PC-3 (cell line): ENCODE measurements around the gene GRIK1. TPM values are rescaled to one million over a fixed set of nuclear protein-coding genes. Genes with fewer than 3 reads are reported as not detected.

Source experiments
- ATAC-seq: fragments of 200-7000 bp; cut with Tn5 transposase; 2 replicates; pipeline ENCODE4 v1.9.1; 2020; ENCODE audit warnings: mild to moderate bottlenecking, moderate library complexity
- BruUV-seq: library from RNA; stranded (reverse); fragments of 400-500 nt; replicated peaks from 2 replicates; lab custom pipeline; 2021; lab: Mats Ljungman, UMichigan
- CTCF ChIA-PET: fragments of 300-600 bp; sonication (Branson Sonifier 250); formaldehyde crosslinking; loops from one replicate; lab custom pipeline; 2022; ENCODE audit warnings: antibody characterized with exemption; lab: Charles Lee
- POLR2A ChIA-PET: fragments of 300-600 bp; sonication (Branson Sonifier 250); formaldehyde crosslinking; loops from one replicate; lab custom pipeline; 2022; ENCODE audit warnings: antibody characterized with exemption; ENCODE audit not compliant: unreplicated experiment; lab: Charles Lee
- DNase-seq: peaks from one replicate; pipeline ENCODE4 v3.0.0-alpha.2; 2015
- H2AFZ ChIP-seq: fragments of 300-600 bp; sonication (generic); 2 replicates; pipeline ENCODE4 v1.6.0; 2016; ENCODE audit warnings: antibody characterized with exemption, low read length
- H3F3A ChIP-seq: fragments of 300-600 bp; sonication (generic); one replicate; pipeline ENCODE4 v1.6.0; 2017; ENCODE audit warnings: antibody characterized with exemption, low read length, control low read depth, mild to moderate bottlenecking; ENCODE audit not compliant: unreplicated experiment
- H3K27ac ChIP-seq: fragments of 300-600 bp; sonication (generic); 2 replicates; pipeline ENCODE4 v1.5.1; 2016; ENCODE audit warnings: mild to moderate bottlenecking, low read length
- H3K27me3 ChIP-seq: fragments of 300-600 bp; sonication (generic); 2 replicates; pipeline ENCODE4 v1.6.1; 2016; ENCODE audit warnings: low read length, mixed read lengths
- H3K36me3 ChIP-seq: fragments of 300-600 bp; sonication (generic); 2 replicates; pipeline ENCODE4 v1.6.1; 2016; ENCODE audit warnings: low read depth, mixed run types, low read length, mixed read lengths
- H3K4me1 ChIP-seq: fragments of 300-600 bp; sonication (generic); 2 replicates; pipeline ENCODE4 v1.5.1; 2016; ENCODE audit warnings: low read length; ENCODE audit not compliant: insufficient read depth
- H3K4me2 ChIP-seq: fragments of 300-600 bp; sonication (generic); 2 replicates; pipeline ENCODE4 v1.6.0; 2016; ENCODE audit warnings: low read length
- H3K4me3 ChIP-seq: fragments of 300-600 bp; sonication (generic); 2 replicates; pipeline ENCODE4 v1.5.1; 2016; ENCODE audit warnings: mild to moderate bottlenecking, low read length, mixed read lengths
- H3K79me2 ChIP-seq: fragments of 300-600 bp; sonication (generic); 2 replicates; pipeline ENCODE4 v1.6.1; 2017; ENCODE audit warnings: low read length, mixed read lengths
- H3K9ac ChIP-seq: fragments of 300-600 bp; sonication (generic); 2 replicates; pipeline ENCODE4 v1.6.0; 2016; ENCODE audit warnings: mild to moderate bottlenecking, low read length
- H3K9me2 ChIP-seq: fragments of 300-600 bp; sonication (generic); replicated peaks from 2 replicates; pipeline ENCODE4 v1.6.1; 2016; ENCODE audit warnings: mixed run types, low read length, mixed read lengths
- H3K9me3 ChIP-seq: fragments of 300-600 bp; sonication (generic); 2 replicates; pipeline ENCODE4 v1.6.1; 2016; ENCODE audit warnings: low read length, mixed read lengths
- H4K20me1 ChIP-seq: fragments of 300-600 bp; sonication (generic); 2 replicates; pipeline ENCODE4 v1.6.1; 2016; ENCODE audit warnings: low read length, mixed read lengths
- CTCF ChIP-seq: fragments of 300-600 bp; sonication (generic); conservative IDR thresholded peaks from 2 replicates; pipeline ENCODE4 v1.5.1; 2017; ENCODE audit warnings: antibody characterized with exemption, low read depth, mild to moderate bottlenecking, low read length
- EZH2 ChIP-seq: fragments of 300-600 bp; sonication (generic); IDR thresholded peaks from one replicate; pipeline ENCODE4 v1.6.1; 2017; ENCODE audit warnings: antibody characterized with exemption, mild to moderate bottlenecking, low read length; ENCODE audit not compliant: unreplicated experiment
- EZH2phosphoT487 ChIP-seq: fragments of 300-600 bp; sonication (generic); IDR thresholded peaks from 2 replicates; pipeline ENCODE4 v1.6.1; 2018; ENCODE audit warnings: mild to moderate bottlenecking, antibody characterized with exemption, low read length, borderline replicate concordance
- intact Hi-C: fragments of 100-400 bp; cut with micrococcal nuclease; formaldehyde crosslinking; loops from 2 replicates; pipeline ENCODE4 v1.9.0; 2023
- total RNA-seq: library from RNA; depleted of rRNA; stranded (reverse); fragments of >200 nt; gene quantifications from 2 replicates; pipeline ENCODE4 v1.2.3, GENCODE V29; 2014

Gene GRIK1
- total RNA-seq, 1 experiment from 2014 or later, result not detected

GRCh38 chr21:29630441-29630840, 309.4 kb downstream of the GRIK1 start:
- TF ChIP-seq EZH2phosphoT487, result no peak
- TF ChIP-seq CTCF, result no peak
- no peak for TF ChIP-seq EZH2
- POLR2A ChIA-PET, result no interaction called here
- no peaks in the 10 kb centered on the region for H4K20me1 ChIP-seq
- no peak overlapping the region for H3K27ac ChIP-seq
- intact Hi-C loops, result no loop called here
- no peak overlapping the region for H3K4me3 ChIP-seq
- no peaks in the 10 kb centered on the region for H3K79me2 ChIP-seq
- CTCF ChIA-PET, result no interaction called here
- DNase-seq, result no peak
- ATAC-seq, result no peak
- H3F3A ChIP-seq, result no peaks in the 10 kb centered on the region
- H3K9ac ChIP-seq, result no peak overlapping the region
- BruUV-seq, result no TSS peak
- no peaks in the 10 kb centered on the region for H3K36me3 ChIP-seq
- H3K4me2 ChIP-seq, result no peak overlapping the region
- no peaks in the 10 kb centered on the region for H3K9me2 ChIP-seq
- H3K27me3 ChIP-seq, result 0 out of 2 replicates have a peak, but pooled peaks cover 2% of the 10 kb centered on the region
- no peaks in the 10 kb centered on the region for H3K4me1 ChIP-seq
- no peaks in the 10 kb centered on the region for H3K9me3 ChIP-seq
- no peak overlapping the region for H2AFZ ChIP-seq

GRCh38 chr21:29627905-29628304, 311.9 kb downstream of the GRIK1 start:
- BruUV-seq, result no TSS peak
- Histone ChIP-seq H3K36me3 (no peaks in the 10 kb centered on the region), H3F3A (no peaks in the 10 kb centered on the region), H3K4me2 (no peak overlapping the region), H3K4me3 (no peak overlapping the region), H3K27ac (no peak overlapping the region), H3K9ac (no peak overlapping the region), H3K79me2 (no peaks in the 10 kb centered on the region), H4K20me1 (no peaks in the 10 kb centered on the region), H3K9me2 (no peaks in the 10 kb centered on the region), H3K9me3 (no peaks in the 10 kb centered on the region), H2AFZ (no peak overlapping the region), H3K27me3 (no peaks in the 10 kb centered on the region), H3K4me1 (no peaks in the 10 kb centered on the region)
- CTCF ChIA-PET, result no interaction called here
- intact Hi-C loops, result no loop called here
- POLR2A ChIA-PET, result no interaction called here
- ATAC-seq (no peak), DNase-seq (no peak)
- no peak for TF ChIP-seq CTCF
- TF ChIP-seq EZH2, result no peak
- TF ChIP-seq EZH2phosphoT487, result no peak

- Histone ChIP-seq H3K27ac (no peak overlapping the region), H4K20me1 (no peaks in the 10 kb centered on the region), H3K27me3 (no peaks in the 10 kb centered on the region), H3K36me3 (no peaks in the 10 kb centered on the region), H3K9me2 (no peaks in the 10 kb centered on the region), H3K79me2 (no peaks in the 10 kb centered on the region), H3K4me2 (no peak overlapping the region), H2AFZ (no peak overlapping the region), H3K4me3 (no peak overlapping the region), H3K9me3 (no peaks in the 10 kb centered on the region), H3K9ac (no peak overlapping the region), H3F3A (no peaks in the 10 kb centered on the region), H3K4me1 (no peaks in the 10 kb centered on the region)
- intact Hi-C loops, result no loop called here
- ATAC-seq (no peak), DNase-seq (no peak)
- BruUV-seq, result no TSS peak
- no peak for TF ChIP-seq EZH2
- TF ChIP-seq CTCF, result no peak
- TF ChIP-seq EZH2phosphoT487, result no peak
- CTCF ChIA-PET, result no interaction called here
- POLR2A ChIA-PET, result no interaction called here
These were observed 312.9 kb downstream of the GRIK1 start for GRCh38 chr21:29626801-29627470.
